Prostate gland (tissue), 2 donors: ENCODE data around the gene NAA38. TPM values are rescaled to one million over a fixed set of nuclear protein-coding genes. Genes with fewer than 3 reads are reported as not detected.

Experiments
- DNase-seq: peaks from one replicate; pipeline ENCODE4 v3.0.0-alpha.2; 2019; ENCODE audit warnings: low spot score
- H3K27ac ChIP-seq, 2 donors: fragments of 200-600 bp; sonication (generic); 2 replicates each; pipeline ENCODE4 v1.5.1; 2017 to 2019
- H3K27me3 ChIP-seq: fragments of 200-600 bp; sonication (generic); replicated peaks from 2 replicates; pipeline ENCODE4 v1.5.1; 2019; ENCODE audit not compliant: insufficient read depth
- H3K36me3 ChIP-seq, 2 donors: fragments of 200-600 bp; sonication (generic); 1 replicate in 1 of 2; 2 replicates in 1 of 2; pipeline versions ENCODE4 v1.5.1 to v1.8.1; 2017 to 2019
- H3K4me1 ChIP-seq: fragments of 200-600 bp; sonication (generic); replicated peaks from 2 replicates; pipeline ENCODE4 v1.5.1; 2019
- H3K4me3 ChIP-seq, 2 donors: fragments of 200-600 bp; sonication (generic); 2 replicates each; pipeline ENCODE4 v1.5.1; 2017 to 2019
- H3K9me3 ChIP-seq: fragments of 200-600 bp; sonication (generic); 2 replicates; pipeline ENCODE4 v1.5.1; 2017
- CTCF ChIP-seq, 4 experiments: fragments of 200-600 bp in 2 of 4; fragments of 450-650 bp in 2 of 4; sonication (generic) in 2 of 4; IDR thresholded peaks; 1 replicate in 3 of 4; 2 replicates in 1 of 4; pipeline ENCODE4 v1.5.1; 2016 to 2019; ENCODE audit warnings: antibody characterized with exemption in 4 of 4, mild to moderate bottlenecking in 2 of 4, moderate library complexity in 2 of 4
- POLR2A ChIP-seq: fragments of 450-650 bp; IDR thresholded peaks from one replicate; pipeline ENCODE4 v1.6.1; 2016; ENCODE audit warnings: antibody characterized with exemption, mild to moderate bottlenecking
- POLR2AphosphoS5 ChIP-seq: sonication (generic); formaldehyde crosslinking; IDR thresholded peaks from one replicate; pipeline ENCODE4 v1.6.1; 2017; ENCODE audit warnings: antibody characterized with exemption
- WGBS: methylation state at CpG from one replicate; pipeline ENCODE4 v1.1.5; 2018; 5-methylcytosine and 5-hydroxymethylcytosine counted together
- intact Hi-C: fragments of 100-400 bp; cut with DNase I; formaldehyde crosslinking; loops from one replicate; pipeline ENCODE4 v1.14.2; 2022
- total RNA-seq, 2 donors: library from RNA; depleted of rRNA; stranded (reverse); fragments of >200 nt; gene quantifications; one replicate each; pipeline ENCODE4 v1.1.0, GENCODE V29; 2016

Gene NAA38
- total RNA-seq, 2 donors from 2014 or later, result 74.6 to 163 TPM

GRCh38 chr17:7852262-7852670 lies 5.1 kb downstream of the NAA38 start:
- Histone ChIP-seq H3K36me3 (peaks cover 11 to 26% of the 10 kb centered on the region in 2 donors), H3K4me1 (peaks cover 5% of the 10 kb centered on the region), H3K27ac (peak overlapping the region in 1 of 2 donors; percentile 43), H3K27me3 (no peaks in the 10 kb centered on the region), H3K4me3 (no peak overlapping the region), H3K9me3 (no peaks in the 10 kb centered on the region)
- WGBS, result 81% methylated on average over 20 of the region's 20 CpGs
- intact Hi-C loops, result loop anchor here (2.0 kb wide), 1 partner anchor 109 kb away; no protein-coding TSS in a partner anchor
- no peak for DNase-seq
- TF ChIP-seq CTCF (IDR thresholded peaks at IDR 0.05), result no peak
- no peak for TF ChIP-seq POLR2A
- no peak for TF ChIP-seq POLR2AphosphoS5

- H3K4me3 ChIP-seq, result no peak overlapping the region
- intact Hi-C loops, result loop anchor here (2.0 kb wide), 2 partner anchors 29 to 109 kb away; no protein-coding TSS in a partner anchor
Observed at GRCh38 chr17:7851438-7852261, 5.7 kb downstream of the NAA38 start.

GRCh38 chr17:7850701-7851437 lies 6.5 kb downstream of the NAA38 start:
- no peaks in the 10 kb centered on the region for H3K27me3 ChIP-seq
- peaks cover under 1% of the 10 kb centered on the region for H3K4me1 ChIP-seq
- intact Hi-C loops, result loop anchor here (2.0 kb wide), 1 partner anchor 28 kb away; no protein-coding TSS in a partner anchor
- WGBS, result 88% methylated on average over 17 of the region's 17 CpGs
- TF ChIP-seq POLR2A (no peak), CTCF (IDR thresholded peaks at IDR 0.05) (no peak), POLR2AphosphoS5 (no peak)
- H3K4me3 ChIP-seq, result no peak overlapping the region
- H3K27ac ChIP-seq, result peak overlapping the region in 1 of 2 donors; percentile 43
- no peaks in the 10 kb centered on the region for H3K9me3 ChIP-seq
- no peak for DNase-seq
- peaks cover 23 to 33% of the 10 kb centered on the region in 2 donors for H3K36me3 ChIP-seq

More at GRCh38 chr17:7851438-7852261, 5.7 kb downstream of the NAA38 start:
- no peaks in the 10 kb centered on the region for H3K27me3 ChIP-seq
- WGBS, result 19% methylated on average over 60 of the region's 60 CpGs
- H3K9me3 ChIP-seq, result no peaks in the 10 kb centered on the region
- TF ChIP-seq POLR2AphosphoS5 (peak; percentile 93), CTCF (IDR thresholded peaks at IDR 0.05) (peak; percentile 95 to 100 (median 99)), POLR2A (no peak)
- peaks cover 5% of the 10 kb centered on the region for H3K4me1 ChIP-seq
- peak; percentile 90 for DNase-seq
- peaks cover 17 to 31% of the 10 kb centered on the region in 2 donors for H3K36me3 ChIP-seq
- peak overlapping the region; percentile 27 to 43 for H3K27ac ChIP-seq

GRCh38 chr17:7849751-7850504 lies 7.4 kb downstream of the NAA38 start:
- no peak overlapping the region for H3K4me3 ChIP-seq
- H3K27me3 ChIP-seq, result no peaks in the 10 kb centered on the region
- H3K27ac ChIP-seq, result no peak overlapping the region
- no peaks in the 10 kb centered on the region for H3K9me3 ChIP-seq
- no peak for DNase-seq
- peaks cover 23 to 33% of the 10 kb centered on the region in 2 donors for H3K36me3 ChIP-seq
- intact Hi-C loops, result loop anchor here (2.0 to 10.0 kb wide), 2 partner anchors 27 to 305 kb away; partner anchors contain the start of gene PER1
- H3K4me1 ChIP-seq, result peaks cover 10% of the 10 kb centered on the region
- 84% methylated on average over 12 of the region's 12 CpGs for WGBS
- TF ChIP-seq CTCF (IDR thresholded peaks at IDR 0.05), result no peak
- no peak for TF ChIP-seq POLR2AphosphoS5
- TF ChIP-seq POLR2A, result no peak
